Kidney (tissue), 14 donors: ENCODE data around the gene HIPK2. TPM values are rescaled to one million over a fixed set of nuclear protein-coding genes. Genes with fewer than 3 reads are reported as not detected.

Source experiments
- DNase-seq, 5 donors: peaks; one replicate each; pipeline ENCODE4 v3.0.0-alpha.2; 2013 to 2020
- FAIRE-seq: peaks from 2 replicates; lab custom pipeline; 2012; peaks lifted over from hg19 to GRCh38; lab: Jason Lieb, UNC
- H3K27ac ChIP-seq, 2 donors: one replicate each; pipeline ENCODE4 v1.7.0; 2013; ENCODE audit warnings: low read depth in 2 of 2, low read length in 2 of 2, inconsistent platforms in 1 of 2
- H3K27me3 ChIP-seq: one replicate; pipeline ENCODE4 v1.7.1; 2013; ENCODE audit warnings: low read length, inconsistent platforms; ENCODE audit not compliant: control insufficient read depth, insufficient read depth
- H3K36me3 ChIP-seq, 3 donors: one replicate each; pipeline versions ENCODE4 v1.7.0 to v1.7.1; 2013; ENCODE audit warnings: low read length in 3 of 3, control low read depth in 1 of 3, inconsistent platforms in 1 of 3; ENCODE audit not compliant: insufficient read depth in 3 of 3, control insufficient read depth in 2 of 3
- H3K4me1 ChIP-seq, 3 donors: one replicate each; pipeline versions ENCODE4 v1.7.0 to v1.7.1; 2013; ENCODE audit warnings: low read length in 3 of 3, inconsistent platforms in 1 of 3, low read depth in 1 of 3; ENCODE audit not compliant: control insufficient read depth in 2 of 3, insufficient read depth in 2 of 3
- H3K4me3 ChIP-seq, 3 donors: one replicate each; pipeline versions ENCODE4 v1.7.0 to v1.8.1; 2013; ENCODE audit warnings: low read length in 3 of 3, control low read depth in 1 of 3, inconsistent platforms in 1 of 3
- H3K9ac ChIP-seq, 3 donors: one replicate each; pipeline versions ENCODE4 v1.7.0 to v1.7.1; 2013; ENCODE audit warnings: low read length in 3 of 3, control low read depth in 1 of 3, inconsistent platforms in 1 of 3
- H3K9me3 ChIP-seq, 3 donors: one replicate each; pipeline versions ENCODE4 v1.7.0 to v1.7.1; 2013; ENCODE audit warnings: low read length in 3 of 3, control low read depth in 1 of 3, inconsistent platforms in 1 of 3; ENCODE audit not compliant: control insufficient read depth in 2 of 3, insufficient read depth in 1 of 3
- CTCF ChIP-seq: IDR thresholded peaks from 3 replicates; pipeline ENCODE4 v1.5.1; 2012; ENCODE audit warnings: mild to moderate bottlenecking, moderate library complexity, borderline replicate concordance; ENCODE audit not compliant: insufficient read depth; ENCODE audit errors: extremely low read depth
- intact Hi-C: fragments of 100-400 bp; cut with DNase I; formaldehyde crosslinking; loops from one replicate; pipeline ENCODE4 v1.11.1; 2022
- polyA plus RNA-seq: library from polyadenylated mRNA; stranded (reverse); fragments of 350-450 nt; fragmentation: Illumina TruSeq; extraction: RNeasy Lipid Tissue Mini Kit (QIAGEN cat#74804); gene quantifications from one replicate; pipeline ENCODE4 v1.2.3, GENCODE V29; 2014; ENCODE audit warnings: low read depth, low replicate concordance; ENCODE audit not compliant: insufficient read depth
- total RNA-seq: library from RNA; stranded (reverse); fragmentation: NEBNext Ultra II Directional; extraction: Animal tissue kit (Norgen Biotek cat#: 25700); gene quantifications from one replicate; pipeline ENCODE4 v1.2.1, GENCODE V29; 2021
- donor health status: control.
- donor health status: control.
- donor health status: control.
- donor health status: control.
- donor health status: control.
- donor health status: DM: yes; HTN: yes; CAD: no.
- donor health status: Normal renal cell carcinoma (clear cell type).

The HIPK2 gene
- total and polyA plus RNA-seq, 2 donors from 2014 or later = 9.6 to 153 TPM

- no peak for TF ChIP-seq CTCF
- Histone ChIP-seq H3K9ac (no peak overlapping the region), H3K27ac (no peak overlapping the region), H3K27me3 (no peaks in the 10 kb centered on the region), H3K4me1 (no peaks in the 10 kb centered on the region), H3K9me3 (no peaks in the 10 kb centered on the region), H3K4me3 (no peak overlapping the region), H3K36me3 (peaks cover 10 to 32% (median 32%) of the 10 kb centered on the region in 3 donors)
- intact Hi-C loops = no loop called here
- FAIRE-seq = no peak
- DNase-seq = no peak
Measured at GRCh38 chr7:139630643-139631519, 146.9 kb downstream of the HIPK2 start.

GRCh38 chr7:139629392-139630082 lies 148.3 kb downstream of the HIPK2 start:
- FAIRE-seq (no peak), DNase-seq (no peak)
- H3K27me3 ChIP-seq = no peaks in the 10 kb centered on the region
- no peak overlapping the region for H3K4me3 ChIP-seq
- peaks cover 12 to 46% (median 43%) of the 10 kb centered on the region in 3 donors for H3K36me3 ChIP-seq
- no peaks in the 10 kb centered on the region for H3K9me3 ChIP-seq
- no peak overlapping the region for H3K9ac ChIP-seq
- H3K4me1 ChIP-seq = no peaks in the 10 kb centered on the region
- no peak for TF ChIP-seq CTCF
- intact Hi-C loops = no loop called here
- H3K27ac ChIP-seq = no peak overlapping the region

GRCh38 chr7:139627831-139628230 lies 150.0 kb downstream of the HIPK2 start:
- no peaks in the 10 kb centered on the region for H3K4me1 ChIP-seq
- no peaks in the 10 kb centered on the region for H3K9me3 ChIP-seq
- no peak overlapping the region for H3K27ac ChIP-seq
- intact Hi-C loops = no loop called here
- H3K36me3 ChIP-seq = peaks cover 12 to 50% (median 50%) of the 10 kb centered on the region in 3 donors
- no peak for TF ChIP-seq CTCF
- no peak overlapping the region for H3K9ac ChIP-seq
- no peak overlapping the region for H3K4me3 ChIP-seq
- no peak for FAIRE-seq
- DNase-seq = no peak
- H3K27me3 ChIP-seq = no peaks in the 10 kb centered on the region
